ES-I3 (cell line): ENCODE data around the gene BEST2.

Source experiments
- H3K36me3 ChIP-seq: 2 replicates; pipeline ENCODE4 v1.6.1; 2013; ENCODE audit warnings: mild to moderate bottlenecking, low read length, control low read depth, moderate library complexity; ENCODE audit not compliant: insufficient read depth
- H3K4me1 ChIP-seq: 2 replicates; pipeline ENCODE4 v1.6.1; 2013; ENCODE audit warnings: mild to moderate bottlenecking, control low read depth, low read length; ENCODE audit not compliant: insufficient read depth
- H3K9ac ChIP-seq: 2 replicates; pipeline ENCODE4 v1.6.1; 2013; ENCODE audit warnings: low read depth, mild to moderate bottlenecking, low read length, moderate library complexity
- H3K9me3 ChIP-seq: 2 replicates; pipeline ENCODE4 v1.6.1; 2013; ENCODE audit warnings: mild to moderate bottlenecking, low read length, moderate library complexity; ENCODE audit not compliant: control insufficient read depth, insufficient read depth

BEST2 gene

GRCh38 chr19:12801466-12802266, 50.1 kb downstream of the BEST2 start, which contains the start of the genes PRDX2 and THSD8:
TSS of gene PRDX2 (minus strand) at chr19:12801800. CDS start at chr19:12801261, 539 bp downstream.
TSS of gene THSD8 (plus strand) at chr19:12802069. CDS start at chr19:12802072, 3 bp downstream.
- H3K36me3 ChIP-seq, result no peaks in the 10 kb centered on the region
- no peaks in the 10 kb centered on the region for H3K9me3 ChIP-seq
- H3K4me1 ChIP-seq, result no peaks in the 10 kb centered on the region
- peak within 1 kb of the TSS; percentile 88 for H3K9ac ChIP-seq

GRCh38 chr19:12802267-12803106, 50.9 kb downstream of the BEST2 start:
- no peaks in the 10 kb centered on the region for H3K9me3 ChIP-seq
- peak overlapping the region; percentile 88; the same call in 1 of the 2 replicates for H3K9ac ChIP-seq
- H3K4me1 ChIP-seq, result no peaks in the 10 kb centered on the region
- H3K36me3 ChIP-seq, result no peaks in the 10 kb centered on the region

GRCh38 chr19:12804051-12804450, 52.5 kb downstream of the BEST2 start:
- Histone ChIP-seq H3K36me3 (peaks cover 3% of the 10 kb centered on the region; the same call in 1 of the 2 replicates), H3K9me3 (no peaks in the 10 kb centered on the region), H3K9ac (no peak overlapping the region), H3K4me1 (no peaks in the 10 kb centered on the region)

- Histone ChIP-seq H3K9ac (peak within 1 kb of the TSS; percentile 64), H3K4me1 (no peaks in the 10 kb centered on the region), H3K9me3 (no peaks in the 10 kb centered on the region), H3K36me3 (peaks cover 10% of the 10 kb centered on the region)
These were observed 54.9 kb downstream of the BEST2 start, which contains the start of gene RNASEH2A for GRCh38 chr19:12806242-12807081. TSS of gene RNASEH2A (plus strand) at chr19:12806584. CDS start at chr19:12806674, 90 bp downstream.
